Gastroesophageal sphincter (tissue), 3 donors: ENCODE data around the gene PBX3.

Experiments used
- POLR2A ChIP-seq, 2 donors: fragments of 450-650 bp; IDR thresholded peaks; one replicate each; pipeline ENCODE4 v1.6.1; 2017; ENCODE audit warnings: antibody characterized with exemption in 2 of 2, mild to moderate bottlenecking in 2 of 2, moderate library complexity in 1 of 2
- POLR2AphosphoS5 ChIP-seq: sonication (generic); formaldehyde crosslinking; IDR thresholded peaks from one replicate; pipeline ENCODE4 v1.6.1; 2017; ENCODE audit warnings: antibody characterized with exemption
- TF ChIP-seq, protein P1 (sequence below), 4 experiments: fragments of 200-600 bp in 2 of 4; fragments of 450-650 bp in 2 of 4; sonication (generic) in 1 of 4; IDR thresholded peaks; one replicate each; pipeline ENCODE4 v1.5.1; 2017 to 2019; ENCODE audit warnings: antibody characterized with exemption in 4 of 4, mild to moderate bottlenecking in 2 of 4, moderate library complexity in 2 of 4

DNA sequence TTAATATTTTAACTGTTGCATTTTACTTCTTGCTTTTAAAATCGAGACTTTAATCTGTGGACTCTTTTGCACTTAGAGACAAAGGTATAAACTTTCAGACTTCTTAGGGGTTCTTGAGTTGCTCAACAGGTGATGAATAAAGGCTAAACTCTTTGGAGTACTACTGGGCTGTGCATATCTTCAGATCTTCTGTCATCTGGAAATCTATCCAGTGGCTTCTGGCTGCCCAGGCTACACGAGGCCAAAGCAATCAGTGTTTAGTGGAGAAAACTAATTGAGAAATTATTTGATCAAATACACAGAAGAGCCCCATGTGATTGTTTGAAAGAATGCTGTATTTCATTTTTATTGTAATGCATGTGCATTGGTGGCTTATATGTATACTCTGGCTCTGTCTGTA is 146.1 kb downstream of the PBX3 start:
- TF ChIP-seq POLR2AphosphoS5 = no peak
- TF ChIP-seq, protein P1, sequence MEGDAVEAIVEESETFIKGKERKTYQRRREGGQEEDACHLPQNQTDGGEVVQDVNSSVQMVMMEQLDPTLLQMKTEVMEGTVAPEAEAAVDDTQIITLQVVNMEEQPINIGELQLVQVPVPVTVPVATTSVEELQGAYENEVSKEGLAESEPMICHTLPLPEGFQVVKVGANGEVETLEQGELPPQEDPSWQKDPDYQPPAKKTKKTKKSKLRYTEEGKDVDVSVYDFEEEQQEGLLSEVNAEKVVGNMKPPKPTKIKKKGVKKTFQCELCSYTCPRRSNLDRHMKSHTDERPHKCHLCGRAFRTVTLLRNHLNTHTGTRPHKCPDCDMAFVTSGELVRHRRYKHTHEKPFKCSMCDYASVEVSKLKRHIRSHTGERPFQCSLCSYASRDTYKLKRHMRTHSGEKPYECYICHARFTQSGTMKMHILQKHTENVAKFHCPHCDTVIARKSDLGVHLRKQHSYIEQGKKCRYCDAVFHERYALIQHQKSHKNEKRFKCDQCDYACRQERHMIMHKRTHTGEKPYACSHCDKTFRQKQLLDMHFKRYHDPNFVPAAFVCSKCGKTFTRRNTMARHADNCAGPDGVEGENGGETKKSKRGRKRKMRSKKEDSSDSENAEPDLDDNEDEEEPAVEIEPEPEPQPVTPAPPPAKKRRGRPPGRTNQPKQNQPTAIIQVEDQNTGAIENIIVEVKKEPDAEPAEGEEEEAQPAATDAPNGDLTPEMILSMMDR (IDR thresholded peaks at IDR 0.05) = no peak
- no peak for TF ChIP-seq POLR2A (IDR thresholded peaks at IDR 0.05)
